HG03565 (cell line): Measurements from ENCODE around the gene SYT8.

Experiments used
- ATAC-seq: cut with Tn5 transposase; IDR thresholded peaks from one replicate; pipeline ENCODE4 v1.9.1; 2021; ENCODE audit warnings: mild to moderate bottlenecking, moderate library complexity; ENCODE audit not compliant: unreplicated experiment

Gene SYT8

DNA sequence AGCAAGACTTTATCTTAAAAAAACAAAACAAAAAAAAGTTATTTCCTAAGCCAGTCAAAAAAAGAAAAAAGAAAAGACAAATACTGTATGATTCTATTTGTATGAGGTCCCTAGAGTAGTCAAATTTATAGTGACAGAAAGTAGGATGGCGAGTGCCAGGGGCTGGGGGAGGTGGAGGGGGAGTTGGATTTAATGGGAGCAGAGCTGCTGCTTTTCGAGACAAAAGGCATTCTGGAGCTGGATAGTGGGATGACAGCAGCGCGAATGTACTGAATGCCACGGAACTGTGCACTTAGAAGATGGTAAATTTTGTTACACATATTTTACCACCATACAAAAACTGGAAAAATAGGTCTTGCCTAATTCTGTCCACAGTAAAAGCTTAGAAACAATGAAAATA is 17.8 kb upstream of the SYT8 start:
- ATAC-seq, result no peak

DNA sequence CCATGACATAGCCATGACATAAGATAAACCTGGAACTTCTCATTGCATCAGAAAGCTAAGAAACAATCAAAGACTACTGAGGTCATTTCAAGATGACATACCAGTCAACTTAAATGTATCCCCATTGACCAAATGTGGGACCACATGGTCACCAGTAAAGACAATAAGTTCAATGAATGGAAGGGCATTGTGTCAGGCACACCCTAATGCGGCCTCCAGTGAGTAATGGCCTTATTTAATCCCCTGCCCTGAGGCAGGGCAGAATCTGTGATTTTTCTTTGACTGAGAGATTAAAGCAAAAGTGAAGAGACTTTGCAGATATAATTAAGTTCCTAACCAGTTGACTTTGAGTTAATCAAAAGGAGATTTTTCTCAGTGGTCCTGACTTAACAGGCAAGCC is 17.3 kb upstream of the SYT8 start:
- no peak for ATAC-seq

DNA sequence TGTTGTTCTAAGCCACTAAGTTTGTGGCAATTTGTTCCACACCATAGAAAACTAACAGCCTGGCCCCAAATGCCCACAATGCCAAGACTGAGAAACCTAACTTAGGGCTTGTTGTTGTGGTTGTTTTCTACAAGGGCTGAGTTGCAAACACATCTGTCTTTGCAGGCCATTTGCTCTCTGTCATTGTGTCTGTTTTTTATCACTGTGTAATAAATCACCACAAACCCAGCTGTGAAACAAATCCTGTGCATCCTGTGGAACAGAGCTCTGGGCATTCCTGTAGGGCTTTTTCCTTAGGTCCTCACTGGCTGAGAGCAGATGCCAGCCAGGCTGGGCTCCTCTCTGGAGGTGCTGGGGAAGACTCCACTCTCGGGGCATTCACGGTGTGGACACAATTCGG is 15.7 kb upstream of the SYT8 start:
- ATAC-seq, result no peak

DNA sequence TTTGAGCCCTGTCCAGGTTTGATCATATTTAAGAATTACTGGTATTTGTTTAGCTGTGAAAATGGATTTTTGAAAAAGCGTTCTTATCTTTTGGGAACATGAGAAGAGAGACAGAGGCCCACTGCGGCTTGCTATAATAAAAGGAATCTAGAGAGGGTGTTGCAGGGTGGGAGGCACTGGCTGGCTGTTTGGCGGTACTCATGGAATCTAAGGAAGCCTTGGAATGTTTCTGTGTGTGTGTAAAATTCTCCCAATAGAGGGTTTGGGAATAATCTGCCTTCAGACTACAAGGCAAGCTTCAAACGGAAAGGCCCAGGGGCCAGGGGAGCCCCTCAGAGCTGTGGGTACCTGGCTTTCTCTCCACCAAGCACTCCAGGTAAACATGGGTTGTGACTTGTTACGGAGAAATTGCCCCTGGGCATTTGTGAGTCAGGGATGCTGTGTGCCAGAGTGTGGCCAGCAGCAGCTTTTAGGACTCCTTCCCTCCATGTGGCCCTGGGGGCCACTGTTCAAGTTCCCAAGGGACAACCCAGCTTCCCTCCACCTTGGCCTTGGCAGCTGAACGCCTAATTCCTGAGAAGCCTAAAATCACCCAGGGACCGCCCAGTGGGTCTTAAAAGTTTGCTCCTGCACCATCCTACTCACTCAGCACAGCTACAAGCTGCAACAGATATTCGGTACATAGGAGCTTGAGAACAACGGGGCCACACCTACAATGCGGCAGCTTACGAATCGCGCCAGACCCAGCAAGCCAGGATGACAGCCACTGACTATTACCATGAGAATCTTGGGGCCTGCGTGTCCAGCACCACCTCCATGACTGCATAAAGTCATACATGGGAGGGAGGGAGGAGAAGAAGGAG is 14.1 kb upstream of the SYT8 start:
- no peak for ATAC-seq

DNA sequence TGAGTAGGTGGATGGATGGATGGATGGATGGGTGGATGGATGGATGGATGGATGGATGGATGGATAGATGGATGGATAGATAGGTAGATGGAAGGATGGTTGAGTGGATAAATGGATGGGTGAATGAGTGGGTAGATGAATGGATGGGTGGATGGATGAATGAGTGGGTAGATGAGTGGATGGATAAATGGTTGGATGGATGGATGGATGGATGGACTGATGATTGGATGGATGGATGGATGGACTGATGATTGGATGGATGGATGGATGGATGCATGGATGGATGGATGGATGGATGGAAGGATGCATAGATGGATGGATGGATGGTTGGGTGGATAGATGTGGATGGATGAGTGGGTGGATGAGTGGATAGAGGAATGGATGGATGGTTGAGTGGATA is 13.2 kb upstream of the SYT8 start:
- no peak for ATAC-seq

DNA sequence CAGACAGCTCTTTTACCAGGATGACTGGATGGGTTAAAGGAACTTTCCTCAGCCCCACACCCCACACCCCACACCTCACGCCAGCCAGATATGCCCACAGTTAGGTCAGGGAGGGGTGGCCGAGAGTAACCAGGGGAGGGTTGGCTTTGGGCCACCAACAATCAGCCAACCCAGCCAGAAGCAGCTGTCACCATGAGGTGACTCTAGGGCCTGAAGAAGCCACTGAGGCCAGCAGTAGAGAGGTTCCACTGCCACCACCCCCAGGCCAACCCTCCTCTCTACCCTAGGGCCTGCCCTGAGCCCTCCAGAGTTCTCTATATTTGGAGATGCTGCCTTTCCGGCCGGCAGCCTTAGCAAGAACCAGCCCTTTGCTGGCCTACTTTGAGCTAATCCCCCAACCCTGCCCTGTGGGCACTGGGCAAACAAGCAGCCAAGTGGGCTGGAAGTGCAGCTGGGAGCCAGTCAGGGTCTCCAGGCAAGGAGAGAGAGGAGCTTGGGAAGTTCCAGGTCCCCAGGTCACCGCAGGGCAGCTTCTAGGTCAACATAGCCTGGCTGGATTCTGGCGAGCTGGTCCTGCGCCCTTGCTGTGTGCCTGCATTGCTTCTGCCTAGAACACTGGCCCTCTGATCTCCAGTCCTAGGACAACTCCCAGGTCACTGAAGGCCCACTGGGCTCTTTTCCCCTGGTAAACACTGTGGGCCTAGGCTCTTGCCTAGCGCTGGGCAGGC is 12.0 kb upstream of the SYT8 start:
- ATAC-seq, result no peak

DNA sequence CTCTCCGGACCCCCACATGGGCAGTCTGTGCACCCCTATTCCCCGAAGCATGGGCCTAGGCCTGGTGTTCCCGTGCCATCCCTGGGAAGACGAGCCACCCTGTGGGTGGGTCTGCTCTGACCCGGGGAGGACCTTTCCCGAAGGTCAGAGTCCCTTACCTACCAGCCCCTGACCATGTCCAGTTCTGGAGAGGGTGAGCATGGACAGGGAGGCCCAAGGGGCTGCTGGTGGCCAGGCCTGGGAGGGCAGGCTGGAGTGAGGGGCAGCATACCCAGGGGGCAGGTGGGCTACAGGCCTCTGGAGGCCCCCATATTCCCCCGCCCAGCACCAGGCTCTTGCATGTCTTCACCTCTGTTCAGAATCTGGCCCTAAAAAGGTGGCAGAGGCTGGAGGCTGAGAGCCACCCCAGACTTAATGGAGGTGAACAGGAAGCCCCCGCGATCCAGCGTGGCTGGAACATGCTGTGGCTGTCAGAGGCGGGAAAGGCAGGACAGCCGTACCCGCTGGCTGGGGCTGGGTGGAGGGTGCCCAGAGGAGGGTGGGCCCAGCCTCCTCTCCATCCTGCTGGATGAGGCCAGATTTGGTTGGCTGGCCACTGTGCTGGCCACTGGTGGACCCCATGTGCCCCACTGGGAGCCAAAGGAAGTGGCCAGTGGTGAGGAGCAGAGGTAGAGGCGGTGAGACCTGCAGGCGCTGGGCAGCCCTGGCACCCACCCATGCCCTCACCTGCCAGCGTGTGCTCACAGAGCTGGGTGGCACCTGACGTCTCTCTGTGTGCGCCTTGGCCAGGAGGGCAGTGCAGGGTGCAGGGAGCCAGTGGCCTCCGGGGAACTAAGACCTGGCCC is 11.2 kb upstream of the SYT8 start:
- ATAC-seq, result no peak

DNA sequence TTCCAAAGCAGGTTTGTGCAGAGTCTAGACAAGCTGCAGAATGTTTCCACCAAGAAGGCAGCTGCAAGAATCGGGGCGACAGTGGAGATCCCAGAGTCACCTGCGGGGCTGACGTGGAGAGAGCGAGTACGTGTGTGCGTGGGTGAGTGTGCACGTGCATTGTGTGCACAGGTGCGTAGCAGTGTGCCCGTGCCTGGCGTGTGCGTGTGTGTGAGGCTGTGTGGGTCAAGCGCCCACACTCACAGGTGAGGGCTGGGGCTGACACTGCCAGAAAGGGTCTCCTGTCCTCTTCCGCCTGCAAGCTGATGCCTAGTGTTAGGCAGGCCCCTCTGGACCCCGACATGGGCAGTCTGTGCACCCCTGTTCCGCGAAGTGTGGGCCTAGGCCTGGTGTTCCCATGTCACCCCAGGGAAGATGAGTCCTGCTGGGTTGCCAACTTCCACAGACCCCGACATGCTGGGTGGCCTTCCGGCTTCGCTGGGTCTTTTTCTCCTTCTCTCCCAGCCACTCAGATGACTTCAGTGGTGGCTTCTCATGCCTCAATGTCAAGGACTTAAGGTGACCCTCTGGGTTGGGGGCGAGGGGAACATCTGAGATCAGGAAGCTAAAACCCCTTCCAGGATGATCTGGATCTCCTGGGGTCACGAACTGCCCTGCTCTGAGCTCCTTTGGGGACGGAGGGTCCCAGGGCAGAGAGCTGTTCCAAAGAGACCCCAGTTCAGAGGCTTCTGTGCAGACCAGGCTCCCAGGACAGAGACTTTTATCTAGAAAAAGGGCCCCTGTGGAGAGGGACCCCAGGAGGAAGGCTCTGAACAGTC is 10.4 kb upstream of the SYT8 start:
- ATAC-seq, result no peak

DNA sequence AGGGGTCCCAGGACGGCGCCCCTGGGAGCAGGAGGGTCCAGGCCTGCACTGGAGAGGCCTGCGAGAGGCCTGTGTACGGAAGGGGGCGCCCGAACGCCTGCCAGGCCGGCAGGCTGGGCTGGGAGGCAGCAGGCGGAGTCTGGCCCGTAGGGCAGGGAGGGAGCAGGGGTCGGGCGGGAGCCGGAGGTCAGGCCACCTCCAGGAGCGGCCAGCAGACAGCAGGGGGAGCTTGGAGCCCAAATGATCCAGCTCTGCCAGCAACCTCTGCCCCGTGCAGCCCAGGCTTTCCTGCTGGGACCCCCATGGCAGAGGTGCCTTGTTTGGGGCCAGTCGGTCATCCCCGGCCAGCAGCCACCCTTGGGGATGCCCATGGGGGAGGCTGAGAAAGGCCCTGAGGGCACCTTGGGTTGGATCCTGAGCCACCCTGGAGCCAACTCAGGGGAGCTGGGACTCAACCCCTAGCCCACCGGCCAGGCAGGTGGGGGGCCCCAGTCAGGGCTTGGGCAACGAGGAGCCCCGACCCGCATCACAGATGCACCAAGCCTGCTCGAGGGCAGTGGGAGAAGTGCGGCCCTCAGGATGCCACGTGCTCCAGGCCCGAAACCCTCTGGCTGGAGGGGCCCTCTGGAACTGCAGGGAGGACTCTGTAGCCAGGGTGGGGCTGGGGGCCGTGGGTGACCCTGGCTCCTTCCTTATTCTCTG is 9.6 kb upstream of the SYT8 start:
- no peak for ATAC-seq

DNA sequence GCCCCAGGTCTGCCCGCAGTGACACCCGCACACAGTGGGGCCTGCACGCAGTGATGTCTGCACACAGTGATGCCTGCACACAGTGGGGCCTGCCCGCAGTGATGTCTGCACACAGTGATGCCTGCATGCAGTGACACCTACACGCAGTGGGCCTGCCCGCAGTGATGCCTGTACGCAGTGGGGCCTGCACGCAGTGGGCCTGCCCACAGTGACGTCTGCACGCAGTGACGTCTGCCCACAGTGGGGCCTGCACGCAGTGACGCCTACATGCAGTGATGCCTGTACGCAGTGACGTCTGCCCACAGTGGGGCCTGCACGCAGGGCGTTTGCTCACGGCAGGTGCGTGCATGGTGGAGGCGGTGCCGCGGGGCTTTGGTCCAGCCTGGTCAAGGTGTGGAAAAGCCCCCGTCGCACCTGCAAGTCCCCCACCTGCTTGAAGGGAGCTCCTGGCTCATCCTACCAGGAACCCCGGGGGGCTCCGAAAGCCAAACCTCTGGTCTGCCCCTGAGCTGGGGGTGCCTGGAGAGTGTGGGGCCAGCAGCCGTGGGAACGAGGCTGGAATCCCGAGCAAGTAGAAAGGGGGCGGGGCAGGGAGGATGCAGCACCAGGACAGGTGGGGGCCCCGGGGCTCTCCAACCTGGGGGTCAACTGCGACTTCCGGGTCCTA is 8.9 kb upstream of the SYT8 start:
- ATAC-seq, result no peak

DNA sequence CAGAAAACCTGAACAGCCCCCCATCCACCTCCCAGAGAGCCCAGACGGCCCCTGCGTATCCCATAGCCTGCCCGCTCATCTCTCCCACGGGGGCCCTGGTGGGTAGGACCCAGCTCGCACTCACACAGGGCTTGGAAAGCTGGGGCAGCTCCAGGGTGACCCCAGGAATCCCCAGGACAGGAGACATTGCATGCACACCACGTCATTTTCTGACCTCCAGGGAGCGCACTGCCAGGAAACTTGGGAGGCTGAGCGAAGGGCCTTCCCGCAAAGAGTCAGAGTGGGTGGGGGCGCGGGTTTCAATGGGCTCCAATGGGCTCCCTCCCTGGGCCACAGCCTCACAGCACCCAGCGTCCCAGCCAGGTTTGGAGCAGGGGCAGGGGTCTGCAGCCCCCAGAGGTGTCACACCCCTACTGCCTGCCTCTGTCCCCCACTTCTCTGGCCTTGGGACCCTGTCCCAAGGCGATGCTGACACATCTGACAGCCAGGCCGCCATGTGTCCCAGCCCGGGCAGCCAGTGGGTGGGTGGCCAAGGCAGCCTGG is 8.2 kb upstream of the SYT8 start:
- no peak for ATAC-seq

DNA sequence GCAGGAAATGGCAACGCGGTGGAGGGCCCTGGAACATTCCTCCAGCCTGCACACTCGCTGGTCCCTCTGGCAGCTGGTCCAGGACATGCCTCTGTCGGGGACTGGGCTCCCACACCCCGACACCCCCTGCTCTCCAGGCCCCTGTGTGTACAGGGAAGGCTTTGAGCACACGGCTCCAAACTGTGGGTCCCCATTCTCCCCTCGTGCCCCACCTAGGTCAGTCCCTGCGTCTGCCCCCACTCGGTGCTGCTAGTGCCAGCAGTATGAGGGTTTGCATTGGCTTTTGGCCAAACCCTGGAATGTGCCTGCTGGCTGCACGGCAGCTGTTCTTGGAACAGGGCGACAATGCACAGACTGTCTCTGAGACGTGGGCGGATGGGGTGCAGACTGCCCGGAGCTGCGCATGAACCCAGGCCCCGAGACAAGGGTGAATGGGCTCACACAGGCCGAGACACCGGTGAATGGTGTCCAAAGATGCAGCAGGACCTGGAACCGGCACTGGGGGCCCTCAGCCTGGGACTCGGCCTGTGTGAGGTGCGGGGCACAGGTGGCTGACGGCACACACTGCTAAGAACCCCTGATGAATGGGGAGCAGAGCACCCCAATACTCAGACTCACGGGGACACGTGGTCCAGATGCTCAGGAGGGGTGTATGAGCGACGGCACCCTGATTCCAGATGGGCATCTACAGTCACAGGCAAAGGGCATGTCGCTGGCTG is 7.5 kb upstream of the SYT8 start:
- ATAC-seq, result no peak

DNA sequence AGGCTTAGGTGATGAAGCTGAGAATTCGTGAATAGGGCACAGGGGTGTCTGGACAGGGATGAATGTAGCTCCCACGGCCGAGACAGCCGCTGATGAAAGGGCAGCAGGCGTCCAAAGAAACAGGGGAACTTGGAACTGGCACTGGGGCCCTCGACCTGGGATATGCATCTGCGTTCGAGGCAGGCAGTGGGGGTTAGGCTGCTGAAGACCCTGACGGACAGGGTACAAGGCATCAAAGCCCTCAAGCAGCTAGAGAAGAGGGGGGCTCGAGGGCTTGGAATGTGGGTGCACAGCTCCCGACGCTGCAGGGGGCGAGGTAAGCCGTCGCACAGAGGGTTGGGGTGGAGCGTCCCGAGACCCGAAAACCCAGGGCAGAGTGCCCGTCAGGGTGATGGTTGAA is 6.9 kb upstream of the SYT8 start:
- ATAC-seq, result no peak

DNA sequence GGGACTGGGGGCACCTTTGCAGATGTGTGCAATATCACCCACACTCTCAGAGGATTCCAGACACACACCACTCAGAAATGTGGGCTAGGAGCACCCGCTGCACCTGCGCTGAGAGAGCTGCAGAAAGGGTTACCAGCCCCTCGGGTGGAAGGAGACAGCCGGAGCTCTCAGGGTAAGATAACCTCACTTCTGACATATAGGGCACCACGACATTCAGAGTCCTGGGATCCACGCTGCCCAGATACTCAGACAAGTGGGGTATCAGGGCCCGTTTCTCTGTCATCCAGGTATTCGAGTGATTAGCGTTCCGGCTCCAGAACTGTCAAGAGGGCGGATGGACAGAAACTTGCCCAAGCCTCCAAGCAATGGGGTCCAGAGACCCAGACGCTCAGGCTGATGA is 6.2 kb upstream of the SYT8 start:
- no peak for ATAC-seq

DNA sequence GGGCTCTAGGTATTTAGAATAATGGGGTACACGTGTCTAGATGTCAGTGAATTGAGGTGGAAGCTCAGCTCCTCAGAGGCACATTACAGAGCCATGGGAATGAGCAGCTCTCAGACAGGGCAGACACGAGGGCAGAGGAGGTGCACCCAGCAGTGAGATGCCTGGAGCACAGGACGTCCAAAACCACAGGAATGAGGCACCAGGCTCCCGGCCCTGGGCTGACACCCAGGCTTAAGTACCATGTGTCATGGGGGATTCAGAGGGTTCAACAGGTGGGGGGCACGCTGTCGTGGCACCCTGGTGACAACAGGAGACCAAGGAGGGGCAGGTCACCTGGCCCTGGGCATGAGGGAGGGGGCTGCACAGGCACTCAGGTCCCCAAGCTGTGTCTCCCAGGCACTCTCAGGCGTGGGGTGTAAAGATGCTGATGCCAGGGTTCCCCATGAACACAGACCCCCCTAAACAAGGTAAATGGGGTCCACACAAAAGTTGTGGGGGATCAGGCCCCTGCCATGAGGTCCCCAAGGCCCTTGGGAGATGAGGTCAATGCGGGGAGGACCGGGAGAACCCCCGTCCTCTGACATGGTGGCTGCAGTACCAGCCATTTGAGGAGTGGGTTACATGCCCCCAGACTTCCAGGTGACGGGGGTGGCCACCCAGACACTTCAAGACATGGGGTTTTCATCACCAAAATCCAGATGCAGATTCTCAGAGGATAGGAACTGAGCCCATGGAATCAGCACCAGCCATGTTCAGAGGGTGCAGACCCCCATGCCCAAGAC is 5.6 kb upstream of the SYT8 start:
- ATAC-seq, result no peak

DNA sequence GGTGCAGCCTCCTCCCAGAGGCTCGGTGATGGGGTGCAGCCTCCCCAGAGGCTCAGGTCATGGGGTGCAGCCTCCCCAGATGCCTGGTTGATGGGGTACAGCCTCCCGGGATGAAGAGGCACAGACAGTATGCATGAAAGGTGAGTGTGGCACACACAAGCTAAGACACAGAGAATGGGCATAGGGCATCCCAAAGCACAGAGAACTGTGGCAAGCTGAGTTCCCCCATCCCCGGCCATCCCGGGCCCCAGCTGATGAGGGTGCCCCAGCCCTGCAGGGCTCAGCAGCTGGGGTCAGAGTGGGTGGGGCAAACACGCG is 4.8 kb upstream of the SYT8 start:
- ATAC-seq, result no peak

DNA sequence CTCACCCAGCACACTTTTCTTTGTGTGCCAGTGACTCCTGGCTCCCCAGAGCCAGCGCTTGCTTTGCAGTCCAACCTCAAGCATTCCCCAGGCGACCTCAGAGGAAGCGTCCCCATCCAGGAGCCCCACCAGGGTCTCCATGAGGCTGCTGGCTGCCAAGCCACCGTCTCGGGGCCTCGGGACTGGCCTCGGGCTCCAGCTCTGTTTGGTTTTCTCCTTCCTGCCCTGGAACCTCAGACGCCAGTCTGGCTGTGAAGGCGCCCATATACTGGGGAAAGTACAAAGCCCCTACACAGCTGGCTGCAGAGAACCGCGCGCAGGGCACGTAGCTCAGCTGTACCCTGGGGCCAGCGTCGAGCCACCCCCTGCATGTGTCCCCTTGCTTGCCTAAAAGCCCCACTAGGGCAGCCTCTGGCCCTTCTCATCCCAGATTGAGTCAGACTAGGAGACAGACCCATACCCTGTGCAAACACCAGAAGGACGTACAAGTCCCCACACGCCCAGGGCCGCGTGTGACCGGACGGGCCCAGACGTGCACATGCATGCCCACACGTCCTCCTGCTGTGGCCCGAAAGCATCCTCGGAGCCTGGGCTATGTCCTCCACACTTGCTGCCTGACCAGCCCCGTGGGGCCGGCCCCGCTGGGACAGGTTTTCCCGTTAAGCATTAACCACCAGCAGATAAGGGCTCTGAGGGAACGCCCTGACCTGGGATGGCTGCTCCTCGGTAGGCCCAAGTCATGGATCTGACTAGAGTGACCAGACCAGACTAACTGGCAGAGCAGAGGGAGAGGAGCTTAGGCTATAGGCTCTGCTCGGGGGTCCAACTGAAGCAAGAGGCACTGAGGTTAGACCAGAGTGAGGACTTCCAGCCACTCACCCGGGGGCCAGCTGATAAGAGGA is 4.2 kb upstream of the SYT8 start:
- ATAC-seq, result no peak
